Vagina (tissue), 2 donors: ENCODE results near the gene INPP4B. TPM values are rescaled to one million over a fixed set of nuclear protein-coding genes. Genes with fewer than 3 reads are reported as not detected.

Experiments used
- DNase-seq, 2 donors: peaks; one replicate each; pipeline ENCODE4 v3.0.0-alpha.2; 2017; ENCODE audit errors: extremely low spot score in 2 of 2
- H3K27ac ChIP-seq: fragments of 200-600 bp; sonication (generic); one replicate; pipeline ENCODE4 v1.5.1; 2019
- H3K27me3 ChIP-seq: fragments of 200-600 bp; sonication (generic); one replicate; pipeline ENCODE4 v1.5.1; 2019
- H3K36me3 ChIP-seq, 2 donors: fragments of 200-600 bp; sonication (generic); one replicate each; pipeline ENCODE4 v1.5.1; 2017 to 2019
- H3K4me1 ChIP-seq: fragments of 200-600 bp; sonication (generic); one replicate; pipeline ENCODE4 v1.5.1; 2019
- H3K4me3 ChIP-seq, 2 donors: fragments of 200-600 bp; sonication (generic); 1 replicate in 1 of 2; 2 replicates in 1 of 2; pipeline ENCODE4 v1.5.1; 2016 to 2019
- H3K9me3 ChIP-seq: fragments of 200-600 bp; sonication (generic); one replicate; pipeline ENCODE4 v1.5.1; 2019
- POLR2A ChIP-seq, 2 donors: fragments of 450-650 bp; IDR thresholded peaks; one replicate each; pipeline ENCODE4 v1.6.1; 2017; ENCODE audit warnings: antibody characterized with exemption in 2 of 2, mild to moderate bottlenecking in 2 of 2, moderate library complexity in 2 of 2
- POLR2AphosphoS5 ChIP-seq, 2 donors: sonication (generic); formaldehyde crosslinking; IDR thresholded peaks; one replicate each; pipeline ENCODE4 v1.9.0; 2017; ENCODE audit warnings: antibody characterized with exemption in 2 of 2, mild to moderate bottlenecking in 2 of 2, low read depth in 1 of 2; ENCODE audit not compliant: insufficient read depth in 1 of 2
- intact Hi-C: fragments of 100-400 bp; cut with DNase I; formaldehyde crosslinking; loops from one replicate; pipeline ENCODE4 v1.15.1; 2023
- total RNA-seq: library from RNA; depleted of rRNA; stranded (reverse); fragments of >200 nt; gene quantifications from one replicate; pipeline ENCODE4 v1.2.3, GENCODE V29; 2016
- TF ChIP-seq, protein P1 (sequence below), 3 experiments: fragments of 450-650 bp in 2 of 3; fragments of 200-600 bp in 1 of 3; sonication (generic) in 1 of 3; IDR thresholded peaks; one replicate each; pipeline ENCODE4 v1.5.1; 2017 to 2019; ENCODE audit warnings: antibody characterized with exemption in 3 of 3, mild to moderate bottlenecking in 2 of 3, moderate library complexity in 2 of 3

INPP4B gene
- total RNA-seq, 1 donor from 2014 or later, result 21.1 TPM

DNA sequence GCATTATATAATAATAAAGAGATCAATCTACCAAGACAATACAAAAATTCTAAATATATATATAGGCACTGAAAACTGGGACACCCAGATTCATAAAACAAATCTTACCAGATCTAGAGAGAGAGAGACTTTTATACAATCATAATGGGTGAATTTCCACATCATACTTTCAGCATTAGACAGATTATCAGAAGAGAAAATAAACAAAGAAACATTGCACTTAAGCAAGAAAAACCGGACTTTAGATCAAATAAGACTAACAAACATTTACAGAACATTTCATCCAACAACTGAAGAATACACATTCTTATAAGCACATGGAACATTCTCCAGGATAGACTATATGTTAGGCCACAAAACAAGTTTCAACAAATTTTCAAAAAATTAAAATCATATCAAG lies 245.1 kb downstream of the INPP4B start:
- TF ChIP-seq, protein P1, sequence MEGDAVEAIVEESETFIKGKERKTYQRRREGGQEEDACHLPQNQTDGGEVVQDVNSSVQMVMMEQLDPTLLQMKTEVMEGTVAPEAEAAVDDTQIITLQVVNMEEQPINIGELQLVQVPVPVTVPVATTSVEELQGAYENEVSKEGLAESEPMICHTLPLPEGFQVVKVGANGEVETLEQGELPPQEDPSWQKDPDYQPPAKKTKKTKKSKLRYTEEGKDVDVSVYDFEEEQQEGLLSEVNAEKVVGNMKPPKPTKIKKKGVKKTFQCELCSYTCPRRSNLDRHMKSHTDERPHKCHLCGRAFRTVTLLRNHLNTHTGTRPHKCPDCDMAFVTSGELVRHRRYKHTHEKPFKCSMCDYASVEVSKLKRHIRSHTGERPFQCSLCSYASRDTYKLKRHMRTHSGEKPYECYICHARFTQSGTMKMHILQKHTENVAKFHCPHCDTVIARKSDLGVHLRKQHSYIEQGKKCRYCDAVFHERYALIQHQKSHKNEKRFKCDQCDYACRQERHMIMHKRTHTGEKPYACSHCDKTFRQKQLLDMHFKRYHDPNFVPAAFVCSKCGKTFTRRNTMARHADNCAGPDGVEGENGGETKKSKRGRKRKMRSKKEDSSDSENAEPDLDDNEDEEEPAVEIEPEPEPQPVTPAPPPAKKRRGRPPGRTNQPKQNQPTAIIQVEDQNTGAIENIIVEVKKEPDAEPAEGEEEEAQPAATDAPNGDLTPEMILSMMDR (IDR thresholded peaks at IDR 0.05), result no peak
- TF ChIP-seq POLR2AphosphoS5 (IDR thresholded peaks at IDR 0.05; ENCODE audit: insufficient read depth in 1 of 2, low read depth in 1 of 2) (no peak), POLR2A (IDR thresholded peaks at IDR 0.05) (no peak)
- no peaks in the 10 kb centered on the region for H3K4me1 ChIP-seq
- DNase-seq, result no peak
- H3K36me3 ChIP-seq, result no peaks in the 10 kb centered on the region
- peaks cover 9% of the 10 kb centered on the region for H3K9me3 ChIP-seq
- H3K27me3 ChIP-seq, result no peaks in the 10 kb centered on the region
- intact Hi-C loops, result no loop called here
- no peak overlapping the region for H3K4me3 ChIP-seq
- H3K27ac ChIP-seq, result no peak overlapping the region

DNA sequence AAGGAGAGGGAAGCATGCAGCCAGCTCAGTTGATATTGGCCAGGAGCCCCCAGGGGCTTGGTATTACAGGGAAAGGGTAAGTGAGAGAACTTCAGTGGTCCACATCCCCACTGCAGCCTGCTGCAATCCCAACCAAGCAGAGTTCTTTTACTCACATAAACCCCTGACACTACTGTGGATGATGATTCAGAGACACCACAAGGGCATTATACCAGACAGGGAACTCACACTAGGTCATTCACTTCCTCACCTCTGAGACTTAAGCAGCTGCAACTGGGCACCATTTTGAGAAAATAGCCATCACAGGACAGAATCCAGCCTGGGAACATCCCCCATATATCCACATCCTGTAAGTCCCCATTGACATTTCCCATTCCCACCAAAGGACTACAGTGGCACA lies 248.0 kb downstream of the INPP4B start:
- DNase-seq, result no peak
- Histone ChIP-seq H3K4me3 (no peak overlapping the region), H3K27ac (no peak overlapping the region), H3K4me1 (no peaks in the 10 kb centered on the region), H3K36me3 (no peaks in the 10 kb centered on the region), H3K27me3 (no peaks in the 10 kb centered on the region), H3K9me3 (peaks cover 1% of the 10 kb centered on the region)
- no peak for TF ChIP-seq POLR2AphosphoS5 (IDR thresholded peaks at IDR 0.05; ENCODE audit: insufficient read depth in 1 of 2, low read depth in 1 of 2)
- TF ChIP-seq, protein P1 (IDR thresholded peaks at IDR 0.05), result no peak
- no peak for TF ChIP-seq POLR2A (IDR thresholded peaks at IDR 0.05)
- intact Hi-C loops, result no loop called here

DNA sequence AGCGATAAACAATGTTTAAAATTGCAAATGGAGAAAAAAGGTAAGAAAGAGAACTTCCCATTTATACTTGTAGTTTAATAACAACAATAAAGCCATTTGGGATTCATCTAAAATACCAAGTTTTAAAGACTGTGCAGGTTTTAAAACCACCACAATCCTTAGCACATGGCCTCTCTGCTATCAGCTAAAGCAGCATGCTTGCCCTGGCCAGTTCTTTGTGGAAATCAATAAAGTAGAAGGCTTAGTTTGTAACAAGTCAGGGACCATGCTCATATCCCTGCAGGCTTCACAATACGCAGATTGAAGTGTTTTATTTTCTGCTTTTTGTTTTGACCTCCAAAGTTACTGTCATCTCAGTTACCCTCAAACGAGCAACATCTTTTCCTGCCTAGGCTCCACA lies 249.5 kb downstream of the INPP4B start:
- no peaks in the 10 kb centered on the region for H3K36me3 ChIP-seq

DNA sequence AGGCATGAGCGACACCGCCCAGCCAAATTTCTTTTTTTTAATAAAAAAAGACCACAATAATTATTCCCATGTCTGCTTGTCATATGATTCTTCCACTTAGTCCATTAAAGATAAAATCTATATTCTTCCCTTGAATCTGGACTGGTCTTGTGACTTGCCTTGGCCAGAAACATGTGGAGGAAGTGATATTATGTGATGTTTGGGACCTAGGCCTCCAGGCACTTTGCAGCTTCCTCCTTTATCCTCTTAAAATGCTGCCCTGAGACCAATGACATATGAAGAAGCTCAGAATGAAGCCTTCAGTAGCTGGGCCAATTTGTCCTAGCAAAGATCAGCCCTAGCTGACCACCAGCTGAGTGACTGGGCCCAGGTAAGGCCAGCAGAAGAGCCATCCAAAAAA lies 250.0 kb downstream of the INPP4B start:
- Histone ChIP-seq H3K4me1 (no peaks in the 10 kb centered on the region), H3K4me3 (no peak overlapping the region), H3K36me3 (no peaks in the 10 kb centered on the region), H3K27ac (no peak overlapping the region), H3K27me3 (no peaks in the 10 kb centered on the region), H3K9me3 (no peaks in the 10 kb centered on the region)
- TF ChIP-seq POLR2AphosphoS5 (IDR thresholded peaks at IDR 0.05; ENCODE audit: insufficient read depth in 1 of 2, low read depth in 1 of 2) (no peak), POLR2A (IDR thresholded peaks at IDR 0.05) (no peak)
- TF ChIP-seq, protein P1 (IDR thresholded peaks at IDR 0.05), result no peak
- DNase-seq, result no peak
- intact Hi-C loops, result no loop called here

More for the DNA sequence above, 249.5 kb downstream of the INPP4B start:
- H3K27ac ChIP-seq, result no peak overlapping the region
- H3K27me3 ChIP-seq, result no peaks in the 10 kb centered on the region
- H3K4me3 ChIP-seq, result no peak overlapping the region
- no peaks in the 10 kb centered on the region for H3K9me3 ChIP-seq
- intact Hi-C loops, result no loop called here
- no peak for DNase-seq
- no peaks in the 10 kb centered on the region for H3K4me1 ChIP-seq
- no peak for TF ChIP-seq POLR2AphosphoS5 (IDR thresholded peaks at IDR 0.05; ENCODE audit: insufficient read depth in 1 of 2, low read depth in 1 of 2)
- no peak for TF ChIP-seq POLR2A (IDR thresholded peaks at IDR 0.05)
- TF ChIP-seq, protein P1 (IDR thresholded peaks at IDR 0.05), result no peak

DNA sequence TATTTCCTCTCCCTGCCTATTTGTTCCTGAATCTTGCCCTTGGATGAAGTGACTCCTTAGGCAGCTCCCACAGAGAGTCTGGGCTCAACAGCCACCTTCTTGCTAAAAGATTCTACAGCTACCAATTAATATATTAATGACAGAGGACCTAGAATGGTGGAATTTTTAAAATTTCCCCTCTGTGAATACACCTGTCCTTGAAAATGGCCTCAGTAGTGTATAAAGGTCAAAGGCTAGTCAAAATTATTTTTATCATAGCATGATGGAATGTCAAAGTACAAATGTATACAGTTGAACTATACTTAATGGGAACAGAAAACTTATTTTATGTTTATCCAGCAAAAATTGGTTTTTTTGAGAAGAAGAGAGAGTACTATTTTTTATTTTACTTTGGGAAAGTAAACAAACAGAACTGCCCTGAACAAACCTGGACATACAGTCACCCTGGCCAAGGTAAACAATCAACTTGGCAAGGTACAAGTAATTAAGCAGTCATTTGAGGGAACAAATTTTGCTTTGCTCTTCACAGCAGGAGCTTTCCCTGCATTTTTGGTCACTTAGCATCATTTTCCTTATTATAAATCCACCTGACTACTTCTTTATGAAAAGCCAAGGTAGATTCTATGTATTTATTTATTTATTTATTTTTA lies 250.8 kb downstream of the INPP4B start:
- no peak for DNase-seq
- no peaks in the 10 kb centered on the region for H3K36me3 ChIP-seq
- H3K4me1 ChIP-seq, result no peaks in the 10 kb centered on the region
- no peaks in the 10 kb centered on the region for H3K27me3 ChIP-seq
- TF ChIP-seq POLR2A (IDR thresholded peaks at IDR 0.05) (no peak), POLR2AphosphoS5 (IDR thresholded peaks at IDR 0.05; ENCODE audit: insufficient read depth in 1 of 2, low read depth in 1 of 2) (no peak)
- TF ChIP-seq, protein P1 (IDR thresholded peaks at IDR 0.05), result no peak
- intact Hi-C loops, result no loop called here
- H3K27ac ChIP-seq, result no peak overlapping the region
- no peaks in the 10 kb centered on the region for H3K9me3 ChIP-seq
- H3K4me3 ChIP-seq, result no peak overlapping the region
